Fibroblast of pulmonary artery (primary cell): ENCODE results near the gene AP1G2.

Experiments
- DNase-seq: peaks from one replicate; pipeline ENCODE4 v3.0.0-alpha.2; 2010; ENCODE audit warnings: low read depth
- H3K4me3 ChIP-seq: replicated peaks from 2 replicates; pipeline ENCODE4 v1.5.1; 2011; ENCODE audit warnings: low read depth, mild to moderate bottlenecking, control low read depth, low read length, moderate library complexity
- TF ChIP-seq, protein P1 (sequence below): IDR thresholded peaks from 2 replicates; pipeline ENCODE4 v1.5.1; 2011; ENCODE audit warnings: mild to moderate bottlenecking, control low read depth, low read length, inconsistent platforms; ENCODE audit errors: missing control alignments

The AP1G2 gene

DNA sequence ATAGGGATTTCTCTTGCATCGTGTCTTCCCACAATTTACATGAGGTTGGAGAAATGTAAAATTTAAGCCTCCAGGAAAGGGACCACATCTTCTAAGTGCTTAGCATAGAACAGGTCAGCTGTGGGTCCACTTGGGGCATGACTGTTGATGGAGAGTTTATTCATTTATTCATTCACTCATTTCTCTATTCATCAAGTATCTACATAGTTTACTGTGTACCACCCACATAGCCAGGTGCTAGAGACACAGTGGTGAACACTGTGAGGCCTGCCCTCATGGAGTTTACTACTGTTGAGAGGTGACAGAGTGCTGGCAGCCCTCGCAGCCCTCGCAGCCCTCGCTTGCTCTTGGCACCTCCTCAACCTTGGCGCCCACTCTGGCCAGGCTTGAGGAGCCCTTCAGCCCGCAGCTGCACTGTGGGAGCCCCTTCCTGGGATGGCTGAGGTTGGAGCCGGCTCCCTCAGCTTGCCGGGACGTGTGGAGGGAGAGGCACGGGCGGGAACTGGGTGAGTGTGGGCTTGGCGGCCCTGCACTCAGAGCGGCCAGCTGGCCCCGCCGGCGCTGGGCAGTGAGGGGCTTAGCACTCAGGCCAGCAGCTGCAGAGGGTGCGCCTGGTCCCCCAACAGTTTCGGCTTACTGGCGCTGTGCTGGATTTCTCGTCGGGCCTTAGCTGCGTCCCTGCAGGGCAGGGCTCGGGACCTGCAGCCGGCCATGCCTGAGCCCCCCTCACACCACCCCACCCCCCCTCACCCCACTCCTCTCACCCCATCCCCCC is 12.7 kb upstream of the AP1G2 start:
- TF ChIP-seq, protein P1, sequence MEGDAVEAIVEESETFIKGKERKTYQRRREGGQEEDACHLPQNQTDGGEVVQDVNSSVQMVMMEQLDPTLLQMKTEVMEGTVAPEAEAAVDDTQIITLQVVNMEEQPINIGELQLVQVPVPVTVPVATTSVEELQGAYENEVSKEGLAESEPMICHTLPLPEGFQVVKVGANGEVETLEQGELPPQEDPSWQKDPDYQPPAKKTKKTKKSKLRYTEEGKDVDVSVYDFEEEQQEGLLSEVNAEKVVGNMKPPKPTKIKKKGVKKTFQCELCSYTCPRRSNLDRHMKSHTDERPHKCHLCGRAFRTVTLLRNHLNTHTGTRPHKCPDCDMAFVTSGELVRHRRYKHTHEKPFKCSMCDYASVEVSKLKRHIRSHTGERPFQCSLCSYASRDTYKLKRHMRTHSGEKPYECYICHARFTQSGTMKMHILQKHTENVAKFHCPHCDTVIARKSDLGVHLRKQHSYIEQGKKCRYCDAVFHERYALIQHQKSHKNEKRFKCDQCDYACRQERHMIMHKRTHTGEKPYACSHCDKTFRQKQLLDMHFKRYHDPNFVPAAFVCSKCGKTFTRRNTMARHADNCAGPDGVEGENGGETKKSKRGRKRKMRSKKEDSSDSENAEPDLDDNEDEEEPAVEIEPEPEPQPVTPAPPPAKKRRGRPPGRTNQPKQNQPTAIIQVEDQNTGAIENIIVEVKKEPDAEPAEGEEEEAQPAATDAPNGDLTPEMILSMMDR: no peak

DNA sequence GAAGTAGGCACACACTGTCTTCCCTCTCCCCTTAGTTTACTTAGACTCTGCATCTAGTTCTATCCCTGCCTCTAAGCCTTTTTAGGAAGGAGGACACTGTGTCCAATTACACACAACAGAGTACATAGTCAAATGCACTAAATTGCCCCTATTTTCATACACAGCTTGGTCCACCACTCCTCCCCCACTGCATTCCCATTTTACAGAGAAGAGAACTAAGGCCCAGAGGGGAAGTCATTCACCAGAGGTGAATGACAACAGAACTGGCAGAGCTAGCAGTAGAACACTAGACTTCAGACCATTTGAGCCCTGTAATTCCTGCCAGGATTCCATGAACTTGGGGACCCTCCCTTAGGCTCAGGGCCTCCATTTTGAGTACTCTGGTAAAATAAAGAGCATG is 12.1 kb upstream of the AP1G2 start:
- no peak for DNase-seq
- TF ChIP-seq, protein P1: no peak

More for the DNA sequence above, 12.7 kb upstream of the AP1G2 start:
- H3K4me3 ChIP-seq: no peak overlapping the region
- DNase-seq: no peak

DNA sequence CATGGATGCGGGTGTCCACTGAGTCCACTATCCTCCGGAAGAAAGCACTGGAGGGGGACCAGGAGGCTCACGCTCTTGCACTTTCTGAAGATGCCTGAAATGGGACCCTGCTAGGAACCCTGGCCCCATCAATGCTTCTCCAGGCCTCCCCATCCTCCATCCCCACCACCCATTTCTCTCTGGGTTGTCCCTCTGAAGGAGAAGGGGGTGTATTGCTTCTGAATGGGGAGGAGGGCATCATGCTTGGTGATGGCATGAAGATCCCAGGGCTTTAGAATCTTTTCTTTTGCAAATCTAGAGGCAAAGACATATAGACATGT is 11.7 kb upstream of the AP1G2 start:
- no peak overlapping the region for H3K4me3 ChIP-seq
- TF ChIP-seq, protein P1: no peak
- no peak for DNase-seq

More for the DNA sequence above, 12.1 kb upstream of the AP1G2 start:
- no peak overlapping the region for H3K4me3 ChIP-seq

DNA sequence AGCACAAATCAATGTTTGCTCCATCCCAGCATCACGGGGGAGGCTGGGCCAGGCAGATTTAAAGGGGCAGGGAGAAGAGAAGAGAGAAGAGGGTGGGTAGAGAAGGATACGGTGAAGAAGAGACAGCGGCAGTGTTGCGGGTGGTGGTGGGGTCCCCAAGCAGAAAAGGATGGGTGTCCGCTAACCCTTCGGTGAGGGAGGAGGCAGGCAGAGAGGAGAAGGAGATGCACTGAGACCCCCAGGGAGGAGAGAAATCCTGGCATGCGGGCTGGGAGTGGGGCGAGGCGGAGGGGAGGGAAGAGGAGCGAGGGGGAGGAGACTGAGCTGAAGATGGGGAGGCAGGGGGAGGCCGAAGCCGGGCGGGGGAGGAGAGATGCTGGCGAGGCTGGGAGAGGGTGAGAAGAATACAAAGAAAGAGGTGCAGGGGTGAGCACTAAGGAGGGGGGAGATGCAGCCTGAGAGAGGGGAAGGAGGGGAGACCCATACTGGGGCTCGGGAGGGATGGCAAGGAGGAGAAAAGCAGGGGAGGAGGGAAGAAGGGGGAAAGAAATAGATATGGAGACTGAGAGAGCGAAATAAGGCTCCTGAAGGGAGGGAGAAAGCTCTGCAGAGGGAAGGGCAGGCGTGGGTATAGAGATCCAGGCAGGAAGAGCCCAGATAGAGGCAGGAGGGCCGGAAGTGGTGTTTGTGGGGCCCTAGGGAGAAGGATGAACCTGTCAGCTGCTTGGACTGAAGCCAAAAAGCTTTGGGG is 11.1 kb upstream of the AP1G2 start, which contains the start of gene JPH4:
Gene JPH4 (minus strand): TSS at position 231 of the 751 bp plus-strand sequence. CDS start 1,337 bp downstream, outside the sequence.
- TF ChIP-seq, protein P1: no peak
- H3K4me3 ChIP-seq: no peak within 1 kb of the TSS
- DNase-seq: no peak

DNA sequence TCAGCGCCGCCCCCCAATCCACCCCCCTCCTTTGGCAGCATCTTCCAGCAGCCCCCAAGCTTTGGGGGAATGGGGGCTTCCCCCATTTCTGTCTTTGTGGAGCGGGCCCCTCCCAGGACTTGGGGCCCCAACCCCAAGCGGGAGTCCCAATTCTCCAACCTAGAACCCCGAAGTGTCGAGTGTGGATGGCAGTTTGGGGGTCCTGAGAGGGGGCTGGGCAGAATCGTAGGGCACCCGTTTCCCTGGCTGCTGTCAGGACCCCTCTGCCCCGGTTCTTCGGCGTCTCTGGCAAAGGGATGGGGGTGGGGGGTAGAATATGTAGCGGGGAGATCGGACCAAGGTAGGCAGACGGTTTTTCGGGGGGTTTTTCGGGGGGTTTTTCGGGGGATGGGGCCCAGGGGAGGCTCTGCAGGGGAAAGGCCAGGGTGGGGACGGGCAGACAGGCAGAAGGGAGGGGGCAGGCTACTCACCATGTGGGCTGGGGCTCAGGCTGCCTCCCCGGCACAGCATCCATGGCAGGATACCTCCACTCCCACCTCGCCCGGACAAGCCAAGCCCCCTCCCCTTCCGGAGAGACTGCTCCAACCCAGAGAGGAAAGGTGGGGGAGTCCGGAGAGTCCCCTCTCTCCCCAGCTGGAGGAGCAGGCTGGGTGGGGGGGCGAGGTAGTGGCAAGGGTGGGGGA is 10.3 kb upstream of the AP1G2 start:
- DNase-seq: no peak
- TF ChIP-seq, protein P1: no peak
- no peak overlapping the region for H3K4me3 ChIP-seq

DNA sequence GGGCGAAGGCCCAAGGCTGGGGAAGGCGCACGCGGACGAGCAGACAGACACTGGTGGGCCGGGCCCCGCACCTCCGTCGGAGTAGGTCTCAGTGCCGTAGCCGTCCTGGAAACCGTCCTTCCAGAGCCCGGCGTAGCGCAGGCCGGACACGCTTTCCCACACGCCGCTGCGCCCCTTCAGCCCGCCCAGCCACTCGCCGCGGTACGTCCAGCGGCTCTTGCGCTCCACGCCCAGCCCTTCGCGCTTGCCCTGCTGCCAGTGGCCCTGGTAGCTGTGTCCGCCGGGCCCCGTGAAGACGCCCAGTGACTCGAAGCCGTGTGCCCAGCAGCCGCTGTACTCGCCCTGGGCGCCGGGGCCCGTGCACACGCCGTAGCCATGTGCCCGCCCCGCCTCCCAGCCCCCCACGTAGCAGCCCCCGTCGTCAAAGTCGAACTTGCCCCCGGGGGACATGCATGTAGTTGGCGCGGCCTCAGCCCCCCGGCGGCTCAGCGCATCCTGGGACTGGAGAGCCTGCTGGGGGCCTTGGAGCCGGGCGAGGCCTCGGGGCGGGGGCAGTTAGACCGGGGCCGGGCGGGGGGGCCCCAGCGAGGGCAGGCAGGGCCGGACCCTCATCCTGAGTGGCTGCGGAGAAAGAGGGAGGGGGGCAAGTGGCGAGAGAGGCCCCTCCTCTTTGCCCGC is 9.6 kb upstream of the AP1G2 start:
- DNase-seq: no peak
- TF ChIP-seq, protein P1: no peak
- H3K4me3 ChIP-seq: no peak overlapping the region
